Epithelial cell of esophagus (primary cell): ENCODE results near the gene OR11G2.
"Not testable (repeated sequence)": the region's sequence is repeated elsewhere in the genome, so short reads cannot be mapped to it uniquely, and the experiment has no call there.

Experiments used
- DNase-seq: peaks from one replicate; pipeline ENCODE4 v3.0.0; 2010; ENCODE audit warnings: low read depth
- H3K4me3 ChIP-seq: 2 replicates; pipeline ENCODE4 v1.5.1; 2011; ENCODE audit warnings: mild to moderate bottlenecking, low read length, control low read depth
- TF ChIP-seq, protein P1 (sequence below): IDR thresholded peaks from 2 replicates; pipeline ENCODE4 v1.5.1; 2011; ENCODE audit warnings: low read depth, mild to moderate bottlenecking, low read length, control low read depth, inconsistent platforms; ENCODE audit not compliant: insufficient read depth; ENCODE audit errors: missing control alignments

The OR11G2 gene

DNA sequence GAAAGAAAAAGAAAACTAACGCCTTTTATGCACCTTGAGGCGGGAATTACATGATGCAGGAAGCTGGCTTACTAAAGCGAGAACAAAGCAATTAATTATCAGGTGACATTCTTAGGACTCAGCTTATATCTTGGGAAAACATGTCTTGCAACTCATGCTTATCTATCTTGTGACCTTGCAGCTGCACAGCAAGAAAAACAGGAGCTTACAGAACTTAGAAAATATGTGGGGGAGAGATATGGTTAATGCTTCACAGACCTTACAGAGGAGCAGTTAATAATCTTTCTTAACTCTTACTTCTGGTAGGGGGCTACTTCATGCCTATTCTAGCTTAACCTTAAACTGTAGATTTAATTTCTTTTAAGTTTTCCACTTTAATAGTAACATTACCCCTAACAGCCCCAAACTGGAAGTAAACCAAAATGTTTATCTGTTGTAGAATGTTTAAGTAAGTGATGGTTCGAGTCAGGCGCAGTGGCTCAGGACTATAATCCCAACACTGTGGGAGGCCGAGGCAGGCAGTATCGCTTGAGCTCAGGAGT is 13.2 kb upstream of the OR11G2 start:
- TF ChIP-seq, protein P1, sequence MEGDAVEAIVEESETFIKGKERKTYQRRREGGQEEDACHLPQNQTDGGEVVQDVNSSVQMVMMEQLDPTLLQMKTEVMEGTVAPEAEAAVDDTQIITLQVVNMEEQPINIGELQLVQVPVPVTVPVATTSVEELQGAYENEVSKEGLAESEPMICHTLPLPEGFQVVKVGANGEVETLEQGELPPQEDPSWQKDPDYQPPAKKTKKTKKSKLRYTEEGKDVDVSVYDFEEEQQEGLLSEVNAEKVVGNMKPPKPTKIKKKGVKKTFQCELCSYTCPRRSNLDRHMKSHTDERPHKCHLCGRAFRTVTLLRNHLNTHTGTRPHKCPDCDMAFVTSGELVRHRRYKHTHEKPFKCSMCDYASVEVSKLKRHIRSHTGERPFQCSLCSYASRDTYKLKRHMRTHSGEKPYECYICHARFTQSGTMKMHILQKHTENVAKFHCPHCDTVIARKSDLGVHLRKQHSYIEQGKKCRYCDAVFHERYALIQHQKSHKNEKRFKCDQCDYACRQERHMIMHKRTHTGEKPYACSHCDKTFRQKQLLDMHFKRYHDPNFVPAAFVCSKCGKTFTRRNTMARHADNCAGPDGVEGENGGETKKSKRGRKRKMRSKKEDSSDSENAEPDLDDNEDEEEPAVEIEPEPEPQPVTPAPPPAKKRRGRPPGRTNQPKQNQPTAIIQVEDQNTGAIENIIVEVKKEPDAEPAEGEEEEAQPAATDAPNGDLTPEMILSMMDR = no peak
- no peak for DNase-seq

DNA sequence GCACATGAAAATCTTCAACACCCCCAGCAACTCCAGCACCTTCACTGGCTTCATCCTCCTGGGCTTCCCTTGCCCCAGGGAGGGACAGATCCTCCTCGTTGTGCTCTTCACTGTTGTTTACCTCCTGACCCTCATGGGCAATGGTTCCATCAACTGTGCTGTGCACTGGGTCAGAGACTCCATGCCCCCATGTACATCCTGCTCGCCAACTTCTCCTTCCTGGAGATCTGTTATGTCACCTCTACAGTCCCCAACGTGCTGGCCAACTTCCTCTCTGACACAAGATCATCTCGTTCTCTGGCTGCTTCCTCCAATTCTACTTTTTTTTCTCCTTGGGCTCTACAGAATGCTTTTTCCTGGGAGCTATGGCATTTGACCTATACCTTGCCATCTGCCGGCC is 11.5 kb upstream of the OR11G2 start:
- no peak for DNase-seq
- TF ChIP-seq, protein P1 = no peak
- no peak overlapping the region for H3K4me3 ChIP-seq

More for the DNA sequence above, 13.2 kb upstream of the OR11G2 start:
- H3K4me3 ChIP-seq = no peak overlapping the region

DNA sequence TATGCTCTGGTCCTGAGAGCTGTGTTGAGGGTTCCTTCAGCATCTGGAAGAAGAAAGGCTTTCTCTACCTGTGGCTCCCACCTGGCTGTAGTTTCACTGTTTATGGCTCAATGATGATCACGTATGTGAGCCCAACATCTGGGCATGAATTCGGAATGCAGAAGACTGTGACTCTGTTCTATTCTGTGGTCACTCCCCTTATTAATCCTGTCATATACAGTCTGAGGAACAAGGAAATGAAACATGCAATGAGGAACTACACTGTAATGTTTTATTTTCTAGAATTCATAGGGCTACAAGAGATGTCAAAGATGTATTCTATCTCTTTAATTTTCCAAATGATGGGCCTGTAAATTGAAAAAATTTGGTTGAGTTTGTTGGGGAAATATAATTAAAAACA is 10.8 kb upstream of the OR11G2 start:
- TF ChIP-seq, protein P1 = no peak
- no peak overlapping the region for H3K4me3 ChIP-seq
- no peak for DNase-seq

DNA sequence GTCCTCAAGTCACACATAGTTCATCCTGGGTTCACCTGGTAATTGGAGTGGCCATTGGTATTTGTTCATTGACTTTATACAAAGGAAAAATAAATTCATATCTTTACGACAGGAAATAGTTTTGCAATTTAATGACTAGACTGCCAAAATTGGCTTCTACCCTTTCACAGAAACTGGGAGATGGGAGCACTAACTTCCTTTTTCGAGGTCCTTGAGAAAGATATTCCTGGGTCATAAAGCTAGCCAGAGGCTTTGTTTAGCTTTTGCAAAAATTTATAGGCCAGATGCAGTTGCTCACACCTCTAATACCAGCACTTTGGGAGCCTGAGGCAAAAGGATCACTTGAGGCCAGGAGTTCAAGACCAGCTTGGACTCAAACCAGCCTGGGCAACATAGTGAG is 10.2 kb upstream of the OR11G2 start:
- TF ChIP-seq, protein P1 = no peak

DNA sequence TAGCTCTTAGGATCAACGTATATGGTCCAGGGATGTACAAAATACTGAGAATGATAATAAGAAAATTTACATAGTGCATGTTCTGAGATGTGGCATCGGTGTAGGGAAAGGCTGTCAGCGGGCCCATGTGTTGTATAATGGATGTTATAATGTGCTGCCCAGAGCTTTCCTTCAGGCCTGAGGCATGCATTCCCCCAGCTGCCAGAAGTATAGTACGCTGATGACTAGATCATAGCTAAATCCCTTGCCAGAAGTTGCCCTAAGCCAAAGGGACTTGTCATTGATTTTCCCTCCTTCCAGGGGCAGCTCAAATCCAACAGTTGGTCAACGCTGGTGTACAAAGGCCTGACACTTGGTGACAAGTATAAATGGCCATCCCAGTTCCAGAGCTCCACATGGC is 6.5 kb upstream of the OR11G2 start:
- DNase-seq = no peak
- no peak overlapping the region for H3K4me3 ChIP-seq
- TF ChIP-seq, protein P1 = no peak

More for the DNA sequence above, 10.2 kb upstream of the OR11G2 start:
- no peak overlapping the region for H3K4me3 ChIP-seq
- no peak for DNase-seq

DNA sequence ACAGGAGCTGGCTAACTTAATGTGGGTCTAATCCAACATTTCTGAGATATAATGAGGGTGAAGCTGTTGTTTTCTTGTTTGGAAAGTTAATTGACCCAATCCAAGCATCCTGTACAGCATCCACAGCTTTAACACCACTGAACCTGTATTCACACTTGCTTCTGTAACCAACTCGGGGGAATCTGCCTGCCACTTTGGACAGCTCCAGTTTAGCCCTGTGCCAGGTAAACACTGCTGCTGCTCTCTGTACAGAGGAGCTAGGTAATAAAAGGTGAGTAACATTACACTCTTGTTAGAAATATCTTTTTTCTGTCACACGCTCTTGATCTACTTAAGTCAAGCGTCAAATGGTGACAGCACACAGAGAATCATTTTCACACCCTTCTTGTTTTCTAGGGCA is 700 bp downstream of the OR11G2 start:
- no peak for DNase-seq
- TF ChIP-seq, protein P1 = no peak
- H3K4me3 ChIP-seq = no peak overlapping the region

DNA sequence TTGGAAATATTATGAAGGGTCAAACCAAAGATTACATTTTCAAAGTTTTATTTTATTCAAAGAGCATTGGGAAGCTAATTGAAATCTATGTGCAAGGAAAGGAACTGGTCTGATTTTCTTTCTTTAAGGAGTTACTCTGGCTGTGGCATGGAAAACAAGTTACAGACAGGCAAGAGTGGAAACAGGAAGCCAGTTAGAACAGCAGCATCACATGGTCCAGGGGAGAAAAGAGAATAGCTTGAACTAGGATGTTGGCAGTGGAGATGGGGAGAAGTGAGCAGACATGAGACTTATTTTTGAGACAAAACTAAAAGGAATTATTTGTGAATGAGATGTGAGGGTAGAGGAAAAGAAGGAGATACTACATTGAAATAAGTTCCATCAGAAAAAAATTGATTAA is 3.4 kb downstream of the OR11G2 start:
- DNase-seq = no peak
- TF ChIP-seq, protein P1 = no peak
- no peak overlapping the region for H3K4me3 ChIP-seq

DNA sequence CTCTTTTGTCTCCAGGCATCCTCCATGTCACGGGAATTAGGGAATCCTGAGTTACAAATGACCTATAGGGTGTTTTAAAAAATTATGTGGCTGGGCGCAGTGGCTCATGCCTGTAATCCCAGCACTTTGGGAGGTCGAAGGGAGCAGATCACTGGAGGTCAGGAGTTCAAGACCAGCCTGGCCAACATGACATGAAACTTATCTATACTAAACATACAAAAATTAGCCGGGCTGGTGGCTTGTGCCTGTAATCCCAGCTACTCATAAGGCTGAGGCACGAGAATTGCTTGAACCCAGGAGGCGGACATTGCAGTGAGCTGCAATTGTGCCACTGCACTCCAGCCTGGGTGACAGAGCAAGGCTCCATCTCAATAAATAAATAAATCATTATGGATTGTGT is 4.5 kb downstream of the OR11G2 start:
- not testable (repeated sequence) for H3K4me3 ChIP-seq, DNase-seq
